Endothelial cell (in vitro differentiated cells): Measurements from ENCODE around the gene DYNC2I2. TPM values are rescaled to one million over a fixed set of nuclear protein-coding genes. Genes with fewer than 3 reads are reported as not detected.

Experiments used
- DNase-seq: peaks from one replicate; pipeline ENCODE4 v3.0.0; 2021; ENCODE audit warnings: low spot score
- H3K27ac Mint-ChIP-seq: one replicate; pipeline ENCODE4 v1.8.0; 2021; ENCODE audit warnings: mixed read lengths, inconsistent platforms; ENCODE audit not compliant: unreplicated experiment
- H3K27me3 Mint-ChIP-seq: one replicate; pipeline ENCODE4 v1.8.0; 2021; ENCODE audit warnings: mild to moderate bottlenecking, moderate library complexity, mixed read lengths, inconsistent platforms; ENCODE audit not compliant: unreplicated experiment
- H3K36me3 Mint-ChIP-seq: one replicate; pipeline ENCODE4 v1.8.0; 2021; ENCODE audit warnings: mild to moderate bottlenecking, low read depth, mixed read lengths, inconsistent platforms; ENCODE audit not compliant: unreplicated experiment
- H3K4me1 Mint-ChIP-seq: one replicate; pipeline ENCODE4 v1.8.0; 2021; ENCODE audit warnings: mild to moderate bottlenecking, mixed read lengths, inconsistent platforms; ENCODE audit not compliant: unreplicated experiment
- H3K4me3 Mint-ChIP-seq: one replicate; pipeline ENCODE4 v1.8.0; 2021; ENCODE audit warnings: mild to moderate bottlenecking, mixed read lengths, inconsistent platforms; ENCODE audit not compliant: unreplicated experiment
- H3K9me3 Mint-ChIP-seq: one replicate; pipeline ENCODE4 v1.8.0; 2021; ENCODE audit warnings: mixed read lengths, inconsistent platforms; ENCODE audit not compliant: unreplicated experiment
- CTCF ChIP-seq: fragments of 200-600 bp; sonication (generic); IDR thresholded peaks from one replicate; pipeline ENCODE4 v1.5.0; 2021; ENCODE audit warnings: antibody characterized with exemption; ENCODE audit not compliant: unreplicated experiment
- total RNA-seq: library from RNA; stranded (reverse); fragmentation: NEBNext Ultra II Directional; extraction: Animal tissue kit (Norgen Biotek cat#: 25700); gene quantifications from one replicate; pipeline ENCODE4 v1.2.1, GENCODE V29; 2021; ENCODE audit not compliant: unreplicated experiment

The DYNC2I2 gene
- total RNA-seq, 1 donor from 2014 or later = 35.4 TPM

GRCh38 chr9:128614728-128615127 is 41.9 kb downstream of the DYNC2I2 start:
- no peak for TF ChIP-seq CTCF
- no peak overlapping the region for H3K27ac Mint-ChIP-seq
- peaks cover 60% of the 10 kb centered on the region for H3K36me3 Mint-ChIP-seq
- no peak for DNase-seq
- no peaks in the 10 kb centered on the region for H3K27me3 Mint-ChIP-seq
- no peaks in the 10 kb centered on the region for H3K9me3 Mint-ChIP-seq
- no peak overlapping the region for H3K4me3 Mint-ChIP-seq
- H3K4me1 Mint-ChIP-seq = no peaks in the 10 kb centered on the region

GRCh38 chr9:128611600-128612394 is 44.9 kb downstream of the DYNC2I2 start:
- Mint-ChIP-seq H3K36me3 (peaks cover 66% of the 10 kb centered on the region), H3K27ac (no peak overlapping the region), H3K9me3 (no peaks in the 10 kb centered on the region), H3K27me3 (no peaks in the 10 kb centered on the region), H3K4me1 (no peaks in the 10 kb centered on the region), H3K4me3 (peak overlapping the region; percentile 84)
- TF ChIP-seq CTCF = no peak
- DNase-seq = no peak

- Mint-ChIP-seq H3K4me3 (no peak overlapping the region), H3K4me1 (no peaks in the 10 kb centered on the region), H3K27ac (no peak overlapping the region), H3K36me3 (peaks cover 65% of the 10 kb centered on the region), H3K27me3 (no peaks in the 10 kb centered on the region), H3K9me3 (no peaks in the 10 kb centered on the region)
- no peak for DNase-seq
- no peak for TF ChIP-seq CTCF
These were observed 45.8 kb downstream of the DYNC2I2 start for GRCh38 chr9:128610897-128611296.

- no peaks in the 10 kb centered on the region for H3K4me1 Mint-ChIP-seq
- H3K27me3 Mint-ChIP-seq = no peaks in the 10 kb centered on the region
- H3K27ac Mint-ChIP-seq = no peak overlapping the region
- DNase-seq = no peak
- H3K9me3 Mint-ChIP-seq = no peaks in the 10 kb centered on the region
- no peak for TF ChIP-seq CTCF
- peaks cover 71% of the 10 kb centered on the region for H3K36me3 Mint-ChIP-seq
- no peak overlapping the region for H3K4me3 Mint-ChIP-seq
These were observed 48.9 kb downstream of the DYNC2I2 start for GRCh38 chr9:128607642-128608350.

GRCh38 chr9:128603697-128604096 is 53.0 kb downstream of the DYNC2I2 start:
- H3K27ac Mint-ChIP-seq = peak overlapping the region; percentile 9
- H3K4me1 Mint-ChIP-seq = no peaks in the 10 kb centered on the region
- no peak for DNase-seq
- H3K9me3 Mint-ChIP-seq = no peaks in the 10 kb centered on the region
- no peak for TF ChIP-seq CTCF
- H3K36me3 Mint-ChIP-seq = peaks cover 62% of the 10 kb centered on the region
- H3K27me3 Mint-ChIP-seq = peaks cover 2% of the 10 kb centered on the region
- no peak overlapping the region for H3K4me3 Mint-ChIP-seq
